Measurements from ENCODE around the gene ANKS3.

ANKS3 gene

DNA sequence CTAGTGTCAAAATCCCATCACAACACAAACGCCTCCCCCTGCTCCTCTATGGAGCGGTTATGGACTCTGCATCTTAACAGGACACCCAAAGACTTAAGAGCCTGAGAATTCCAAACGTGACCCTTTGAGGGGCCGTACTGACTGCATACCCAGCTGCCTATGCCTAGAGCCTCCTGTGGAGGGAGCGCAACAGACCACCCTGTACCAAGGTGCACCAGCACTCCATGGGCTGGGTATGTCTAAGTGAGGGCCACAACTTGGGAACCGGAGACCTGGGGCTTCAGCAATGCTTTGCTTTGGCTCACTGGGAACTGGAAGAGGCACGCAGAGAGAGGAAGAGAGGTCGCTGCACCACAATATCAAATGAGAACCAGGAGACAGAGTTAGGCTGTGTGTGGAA lies 5.4 kb downstream of the ANKS3 start:
- no peak for DNase-seq (ENCODE audit: low read depth in 4 of 4, low spot score in 1 of 4)

DNA sequence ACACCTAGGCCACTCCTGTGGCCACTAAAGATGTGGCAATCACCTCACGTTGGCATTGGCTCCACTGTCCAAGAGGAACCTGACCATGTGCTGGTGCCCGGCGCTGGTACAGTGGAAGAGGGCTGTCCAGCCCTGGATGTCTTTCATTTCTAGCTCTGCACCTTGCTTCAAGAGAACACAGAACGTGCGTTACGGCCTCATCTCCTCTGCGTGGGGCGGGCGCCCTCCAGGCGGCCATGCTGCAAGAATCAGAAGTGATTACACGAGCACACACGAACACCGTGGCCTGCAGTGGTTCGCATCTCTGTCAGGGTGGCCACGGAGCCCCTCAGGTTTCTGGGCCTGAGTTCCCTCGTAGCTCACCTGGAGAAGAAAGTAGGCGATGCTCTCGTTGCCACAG lies 7.5 kb downstream of the ANKS3 start:
- no peak for DNase-seq (ENCODE audit: low read depth in 4 of 4, low spot score in 1 of 4)

DNA sequence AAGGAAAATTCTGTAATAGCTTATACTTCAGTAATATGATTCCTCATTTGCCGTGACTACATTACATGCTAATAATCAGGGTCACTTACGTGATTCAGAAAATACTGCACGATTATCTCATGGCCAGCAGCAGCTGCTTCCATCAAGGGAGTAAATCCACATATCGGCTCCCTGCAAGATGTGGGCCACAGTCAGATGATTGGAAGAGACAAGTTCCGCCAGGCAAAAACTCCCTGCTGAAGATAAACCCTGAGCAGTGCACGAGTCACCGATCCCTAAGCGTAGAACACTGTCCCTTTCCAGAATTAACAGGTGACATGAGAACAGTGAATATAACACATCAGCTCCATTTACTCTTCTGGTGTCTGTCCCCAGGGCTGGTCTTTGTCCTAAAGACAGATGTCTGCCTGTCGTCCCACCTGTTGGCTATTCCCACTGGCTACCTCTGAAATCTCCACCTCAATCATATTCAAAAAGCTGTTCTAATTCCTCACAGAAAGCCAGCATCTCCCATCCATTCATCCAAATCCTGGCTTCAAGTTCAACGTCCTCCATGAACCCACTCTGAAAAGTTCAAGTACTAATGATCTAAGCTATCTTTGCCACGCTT lies 9.3 kb downstream of the ANKS3 start:
- no peak for DNase-seq (ENCODE audit: low read depth in 4 of 4, low spot score in 1 of 4)

DNA sequence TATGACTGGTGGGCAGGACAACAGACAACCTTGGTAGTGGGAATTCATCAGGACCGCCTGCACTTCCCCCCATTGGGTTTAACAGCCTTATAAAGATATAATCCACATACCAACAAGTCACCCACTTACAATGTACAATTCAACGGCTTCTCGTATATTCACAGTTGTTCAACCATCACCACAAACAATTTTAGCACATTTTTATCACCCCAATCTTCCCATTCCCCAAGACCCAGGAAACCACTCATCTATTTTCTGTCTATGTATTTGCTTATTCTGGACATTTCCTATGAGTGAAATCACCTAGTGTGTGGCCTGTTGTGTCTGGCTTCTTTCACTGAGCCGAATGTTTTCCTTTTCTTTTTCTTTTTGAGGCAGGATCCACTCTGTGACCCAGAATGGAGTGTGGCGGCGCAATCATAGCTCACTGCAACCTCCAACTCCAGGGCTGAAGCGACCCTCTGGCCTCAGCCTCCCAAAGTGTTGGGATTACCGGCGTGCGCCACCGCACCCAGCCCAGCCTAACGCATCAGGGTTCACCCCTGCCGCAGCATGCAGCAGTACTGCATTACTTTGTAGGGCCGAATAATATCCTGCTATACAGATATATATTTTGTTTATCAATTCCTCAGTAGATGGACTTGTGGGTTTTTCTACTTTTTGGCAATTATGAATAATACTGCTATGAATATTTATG lies 10.9 kb downstream of the ANKS3 start:
- DNase-seq (ENCODE audit: low read depth in 4 of 4, low spot score in 1 of 4): no peak

DNA sequence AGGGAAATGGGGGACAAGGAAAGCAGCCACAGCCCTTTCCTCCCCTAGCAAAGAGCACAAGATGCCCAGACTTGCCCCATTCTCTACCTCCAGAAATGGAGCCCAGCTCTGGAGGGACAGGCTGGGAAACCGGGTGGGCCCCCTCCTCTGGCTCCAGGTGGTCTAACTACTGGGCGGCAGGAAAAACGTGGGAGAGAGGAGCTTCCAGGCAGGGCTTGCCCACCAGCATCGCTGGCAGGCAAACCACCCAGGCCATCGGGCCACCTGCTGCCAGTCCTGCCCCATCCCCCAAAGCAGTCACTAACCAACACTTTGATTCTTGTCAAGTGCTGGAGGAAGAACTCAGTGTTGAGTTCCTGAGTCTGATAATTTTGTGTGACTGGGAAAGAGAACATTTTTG lies 15.6 kb downstream of the ANKS3 start:
- no peak for DNase-seq (ENCODE audit: low read depth in 4 of 4, low spot score in 1 of 4)

DNA sequence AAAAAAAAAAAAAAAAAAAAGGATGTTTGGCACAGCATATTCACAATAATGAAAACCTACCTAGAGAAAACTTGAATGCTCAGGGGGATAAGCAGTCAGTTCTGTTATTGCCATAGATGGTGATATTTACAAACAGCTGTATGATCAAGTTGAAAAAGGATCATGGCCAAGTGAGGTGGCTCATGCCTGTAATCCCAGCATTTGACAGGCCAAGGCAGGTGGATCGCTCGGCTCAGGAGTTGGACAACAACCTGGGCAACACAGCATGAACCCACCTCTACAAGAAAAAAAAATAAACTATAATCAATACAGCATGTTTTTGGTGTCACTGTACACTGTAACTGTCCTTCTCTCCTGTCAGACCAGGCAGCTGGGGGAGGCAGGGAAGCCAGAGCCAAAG lies 19.1 kb downstream of the ANKS3 start:
- DNase-seq (ENCODE audit: low read depth in 4 of 4, low spot score in 1 of 4): no peak

DNA sequence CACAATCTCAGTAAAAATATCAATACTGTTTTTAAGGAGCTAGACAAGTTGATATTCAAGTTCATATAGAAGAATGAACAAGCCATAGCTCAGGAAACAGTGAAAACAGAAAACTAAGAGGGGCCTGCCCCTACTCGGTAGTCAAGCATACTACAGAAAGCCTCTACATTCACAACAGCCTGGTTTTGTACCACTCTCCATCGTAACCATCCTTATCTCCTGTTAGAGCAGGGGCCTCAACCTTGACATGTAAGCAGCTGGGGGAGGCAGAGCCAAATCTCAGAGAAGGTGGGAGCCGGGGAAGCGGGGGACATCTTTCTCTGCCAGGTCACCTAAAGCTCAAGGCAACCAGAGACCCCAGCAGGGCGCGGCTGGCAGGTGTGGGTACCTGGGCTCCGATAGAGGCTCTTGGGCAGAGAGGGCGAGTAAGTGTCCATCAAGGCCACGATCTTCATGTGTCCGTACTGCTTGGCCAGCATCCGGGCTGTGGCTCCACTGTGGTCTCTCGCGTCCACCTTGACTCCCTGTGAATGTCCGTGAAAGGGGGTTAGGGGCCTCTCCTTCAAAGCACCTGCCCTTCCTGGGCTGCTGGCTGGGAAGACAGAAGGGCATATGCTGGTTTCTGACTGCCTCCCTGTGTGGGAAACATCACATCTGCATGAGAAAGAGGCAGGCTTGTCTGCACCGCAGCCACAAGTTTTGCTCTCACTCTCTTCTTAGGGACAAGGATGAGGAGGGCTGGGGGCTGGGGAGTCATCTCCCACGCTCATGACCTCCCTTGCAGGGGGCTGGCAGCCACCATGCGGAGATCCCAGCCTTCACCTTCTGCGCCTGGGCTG lies 20.2 kb downstream of the ANKS3 start:
- no peak for DNase-seq (ENCODE audit: low read depth in 4 of 4, low spot score in 1 of 4)

DNA sequence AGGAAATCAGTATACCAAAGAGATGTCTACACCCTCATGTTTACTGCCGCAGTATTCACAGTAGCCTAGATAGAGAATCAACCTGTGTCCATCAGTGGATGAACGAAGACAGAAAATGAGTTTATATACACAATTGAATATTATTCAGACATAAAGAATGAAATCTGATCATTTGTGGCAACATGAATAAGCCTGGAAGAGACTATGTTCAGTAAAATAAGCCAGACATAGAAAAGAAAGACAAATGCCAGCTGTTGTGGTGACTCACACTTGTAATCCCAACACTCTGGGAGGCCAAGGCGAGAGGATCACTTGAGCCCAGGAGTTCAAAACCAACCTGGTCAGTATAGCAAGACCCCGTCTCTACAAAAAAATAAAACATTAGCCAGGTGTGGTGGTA lies 24.6 kb downstream of the ANKS3 start:
- DNase-seq (ENCODE audit: low read depth in 4 of 4, low spot score in 1 of 4): no peak

DNA sequence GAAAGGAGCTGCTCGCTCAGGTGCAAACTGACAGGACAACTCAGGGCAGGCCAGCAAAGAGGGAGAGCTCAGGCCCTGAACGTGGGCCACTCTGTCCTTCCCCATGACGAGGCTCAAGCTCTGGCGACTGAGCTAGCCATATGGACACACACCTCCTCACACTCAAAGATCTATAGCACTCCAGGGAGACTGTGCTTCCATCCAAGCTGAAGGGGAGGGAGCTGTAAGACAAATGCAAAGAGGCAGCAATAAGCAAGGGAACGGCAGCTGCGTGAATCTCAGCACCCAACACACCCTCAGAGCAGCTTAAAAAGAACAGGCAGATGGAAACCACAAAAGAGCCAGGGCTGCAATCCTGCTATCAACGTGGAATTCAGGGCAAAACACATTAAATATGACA lies 27.2 kb downstream of the ANKS3 start:
- DNase-seq (ENCODE audit: low read depth in 4 of 4, low spot score in 1 of 4): no peak

DNA sequence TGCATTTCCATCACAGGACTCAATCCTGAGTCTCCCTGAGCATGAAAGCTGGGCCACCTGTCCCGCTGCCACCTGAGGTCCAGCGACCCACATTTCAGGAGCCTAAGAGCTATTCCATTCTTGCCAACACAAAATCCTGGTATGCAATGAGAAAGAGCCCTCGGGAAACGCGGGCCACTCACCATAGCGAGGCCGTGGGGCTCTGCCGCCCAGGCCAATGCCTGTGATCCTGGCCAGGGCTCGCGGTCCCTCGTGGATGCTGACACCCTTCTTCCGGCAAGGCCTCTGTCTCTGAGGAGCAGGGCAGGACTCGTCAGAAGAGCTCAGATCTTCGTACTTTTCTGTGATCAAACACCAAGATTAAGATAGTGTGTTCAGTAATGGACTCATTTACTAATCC lies 29.2 kb downstream of the ANKS3 start:
- DNase-seq (ENCODE audit: low read depth in 4 of 4, low spot score in 1 of 4): no peak

DNA sequence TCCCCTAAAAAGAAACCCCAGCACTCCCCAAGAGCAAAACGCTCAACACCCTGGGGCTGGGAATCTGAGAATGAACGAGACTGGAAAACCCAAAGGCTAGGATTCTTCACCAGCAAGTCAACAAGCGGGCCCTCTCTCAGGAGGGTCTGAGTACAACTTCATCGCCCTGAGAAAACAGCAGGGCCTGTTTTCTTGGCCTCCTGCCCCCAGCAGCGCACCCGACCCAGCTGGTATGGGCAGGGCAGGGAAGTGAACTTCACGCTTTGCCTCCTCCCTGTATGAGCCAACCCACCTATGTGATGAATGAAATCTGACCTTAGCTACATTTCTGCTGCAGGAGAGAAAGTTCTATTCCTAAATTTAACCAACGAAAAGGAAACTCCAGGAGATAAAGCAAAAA lies 29.6 kb downstream of the ANKS3 start:
- no peak for DNase-seq (ENCODE audit: low read depth in 4 of 4, low spot score in 1 of 4)

DNA sequence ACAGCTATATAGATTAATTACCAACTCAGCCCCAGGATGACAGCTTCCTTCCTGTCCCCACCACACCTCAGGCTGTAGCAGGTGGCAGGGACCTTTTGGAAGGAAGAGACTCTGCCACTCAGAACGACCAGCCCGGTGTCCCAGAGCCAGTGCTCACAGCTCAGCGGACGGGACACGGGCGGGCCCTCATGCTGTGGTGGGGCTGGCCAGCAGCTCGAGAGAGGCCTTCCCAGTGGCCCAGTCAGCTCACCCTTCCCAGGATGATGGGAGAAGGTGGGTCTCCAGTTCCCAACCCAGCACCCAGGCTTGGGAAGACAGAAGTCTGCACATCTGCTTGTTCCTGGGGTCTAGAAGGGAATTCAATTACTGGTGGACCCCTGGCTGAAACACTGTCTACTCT lies 30.2 kb downstream of the ANKS3 start:
- DNase-seq (ENCODE audit: low read depth in 4 of 4, low spot score in 1 of 4): no peak

DNA sequence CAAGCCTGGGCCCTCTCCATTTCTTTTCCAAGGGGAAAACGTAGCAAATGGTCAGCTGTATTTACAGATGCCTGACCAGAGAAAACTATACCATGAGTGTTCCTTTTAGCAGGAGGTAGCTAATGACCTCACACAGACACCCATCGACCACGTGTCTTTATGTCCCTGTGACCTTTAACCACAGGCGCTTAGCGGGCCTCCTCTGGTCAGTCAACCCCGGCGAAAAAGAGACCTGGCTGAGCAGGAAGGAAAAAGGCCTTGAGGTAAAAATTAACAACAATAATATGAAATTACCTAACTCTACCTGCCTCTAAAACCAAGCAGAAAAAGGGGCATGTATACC lies 31.6 kb downstream of the ANKS3 start:
- DNase-seq (ENCODE audit: low read depth in 4 of 4, low spot score in 1 of 4): no peak

DNA sequence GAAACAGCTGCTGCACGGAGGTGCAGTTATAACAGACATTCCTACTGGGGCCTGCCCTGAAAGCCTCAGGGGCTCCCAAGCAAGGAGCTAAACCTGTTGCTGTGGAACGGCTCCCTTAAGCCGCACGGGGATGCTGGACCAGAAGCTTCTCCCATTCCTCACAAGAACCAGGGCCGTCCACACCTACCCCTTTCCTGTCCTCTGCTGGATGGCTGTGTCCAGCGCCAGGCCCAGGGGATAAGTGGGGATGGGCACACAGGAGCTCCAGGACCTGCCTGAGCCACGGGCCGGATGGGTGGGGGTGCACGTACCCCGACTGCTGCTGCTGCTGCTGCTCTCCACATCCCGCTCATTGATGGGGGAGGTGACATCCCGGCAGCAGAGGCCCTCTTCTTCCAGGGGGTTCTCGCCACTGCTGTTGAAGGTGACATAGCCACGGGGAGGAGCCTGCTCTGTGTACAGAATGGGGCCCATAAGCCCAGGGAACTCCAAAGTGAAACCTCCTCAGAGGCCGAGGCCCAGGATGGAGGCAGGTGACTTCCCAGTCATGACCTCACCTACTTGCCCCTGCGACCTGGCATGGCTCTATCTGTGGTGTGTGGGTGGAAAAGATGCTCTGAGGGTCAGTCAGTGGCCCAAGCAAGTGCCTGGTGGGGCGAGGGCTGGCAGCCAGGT lies 32.1 kb downstream of the ANKS3 start:
- DNase-seq (ENCODE audit: low read depth in 4 of 4, low spot score in 1 of 4): no peak

DNA sequence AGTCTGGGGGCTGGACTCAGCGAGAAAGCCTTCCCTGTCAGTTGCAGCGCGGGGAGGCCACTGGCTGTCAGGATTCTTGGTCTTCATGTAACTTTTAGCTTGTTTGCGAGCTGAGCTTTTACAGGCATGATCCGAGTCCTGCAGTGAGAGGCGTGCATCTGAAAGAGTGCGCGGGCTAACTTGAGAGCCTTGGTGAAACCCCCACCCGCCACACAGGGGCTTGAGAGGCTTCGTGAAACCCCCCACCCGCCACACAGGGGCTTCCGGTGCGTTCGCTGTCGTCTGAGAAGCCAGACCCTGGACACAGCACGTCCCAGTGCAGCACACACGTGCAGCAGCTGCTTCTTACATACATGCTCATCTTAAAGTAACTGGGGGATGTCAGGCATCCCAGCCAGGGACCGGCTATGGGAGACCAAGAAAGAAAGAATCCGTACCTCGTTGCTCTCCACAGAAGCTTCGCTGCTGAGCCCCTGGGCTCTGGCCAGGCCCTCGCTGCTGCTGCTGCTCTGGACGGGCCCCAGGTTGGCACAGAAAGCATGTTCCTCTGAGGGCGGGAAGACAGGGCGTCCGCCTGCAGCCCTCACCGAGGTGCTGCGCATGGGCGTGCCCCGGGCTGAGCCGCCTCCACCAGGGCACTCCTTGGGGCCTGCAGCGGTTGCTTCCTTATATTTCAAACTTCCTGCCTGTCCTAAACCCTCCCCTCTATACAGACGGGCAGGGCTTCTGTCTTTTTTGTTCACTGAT lies 32.9 kb downstream of the ANKS3 start:
- DNase-seq (ENCODE audit: low read depth in 4 of 4, low spot score in 1 of 4): no peak

DNA sequence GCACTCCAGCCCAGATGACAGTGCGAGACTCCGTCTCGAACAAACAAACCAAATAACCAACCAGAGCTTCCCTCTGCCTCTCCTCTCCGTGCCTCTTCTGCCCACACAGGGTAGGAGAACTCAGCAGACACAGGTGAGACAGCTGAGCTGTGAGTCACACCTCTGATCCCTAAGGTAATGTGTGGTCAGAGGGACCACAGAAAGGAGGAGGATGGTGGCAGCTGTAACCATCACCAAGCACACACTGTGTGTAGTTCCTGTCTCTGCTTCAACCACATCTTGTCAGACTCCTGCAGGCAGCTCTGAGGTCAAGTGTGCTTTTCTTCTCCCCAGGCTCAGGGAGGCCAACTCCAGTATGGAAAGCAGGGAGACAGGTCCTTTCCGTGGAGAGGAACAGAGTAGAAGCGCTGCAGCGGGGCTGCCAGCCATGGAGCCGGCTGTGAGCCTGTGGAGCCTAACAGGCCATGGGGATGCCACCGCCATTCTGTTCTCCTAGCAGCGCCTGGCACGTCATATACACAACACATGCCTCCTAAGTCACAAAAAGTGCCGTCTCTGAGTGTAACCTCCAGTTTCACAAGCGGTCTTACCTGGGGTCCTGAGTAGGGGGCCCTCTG lies 33.6 kb downstream of the ANKS3 start:
- no peak for DNase-seq (ENCODE audit: low read depth in 4 of 4, low spot score in 1 of 4)

DNA sequence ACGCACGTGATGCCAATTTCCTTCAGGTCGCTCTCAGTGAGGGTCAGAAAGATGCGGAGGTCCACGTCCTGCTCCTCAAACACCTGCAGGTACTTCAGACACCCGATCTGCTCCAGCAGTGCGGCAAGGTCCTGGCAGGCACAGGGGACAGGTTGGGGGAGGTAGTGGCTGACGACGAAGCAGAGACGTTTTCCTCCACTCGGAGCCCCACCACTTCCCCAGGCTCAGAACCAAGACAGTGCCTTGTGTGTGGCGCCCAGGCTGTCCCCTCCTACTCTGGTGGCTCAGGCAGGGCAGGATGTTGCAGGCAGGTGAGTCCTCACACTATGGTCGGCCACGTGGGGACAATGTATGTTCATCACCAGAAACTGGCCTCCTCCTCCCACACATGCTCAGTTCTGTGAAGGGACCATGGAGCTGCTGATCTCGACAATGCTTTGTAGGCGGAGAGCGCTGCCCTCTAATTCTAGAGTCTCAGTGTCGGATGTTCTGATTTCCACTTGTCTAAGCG lies 35.0 kb downstream of the ANKS3 start:
- no peak for DNase-seq (ENCODE audit: low read depth in 4 of 4, low spot score in 1 of 4)

DNA sequence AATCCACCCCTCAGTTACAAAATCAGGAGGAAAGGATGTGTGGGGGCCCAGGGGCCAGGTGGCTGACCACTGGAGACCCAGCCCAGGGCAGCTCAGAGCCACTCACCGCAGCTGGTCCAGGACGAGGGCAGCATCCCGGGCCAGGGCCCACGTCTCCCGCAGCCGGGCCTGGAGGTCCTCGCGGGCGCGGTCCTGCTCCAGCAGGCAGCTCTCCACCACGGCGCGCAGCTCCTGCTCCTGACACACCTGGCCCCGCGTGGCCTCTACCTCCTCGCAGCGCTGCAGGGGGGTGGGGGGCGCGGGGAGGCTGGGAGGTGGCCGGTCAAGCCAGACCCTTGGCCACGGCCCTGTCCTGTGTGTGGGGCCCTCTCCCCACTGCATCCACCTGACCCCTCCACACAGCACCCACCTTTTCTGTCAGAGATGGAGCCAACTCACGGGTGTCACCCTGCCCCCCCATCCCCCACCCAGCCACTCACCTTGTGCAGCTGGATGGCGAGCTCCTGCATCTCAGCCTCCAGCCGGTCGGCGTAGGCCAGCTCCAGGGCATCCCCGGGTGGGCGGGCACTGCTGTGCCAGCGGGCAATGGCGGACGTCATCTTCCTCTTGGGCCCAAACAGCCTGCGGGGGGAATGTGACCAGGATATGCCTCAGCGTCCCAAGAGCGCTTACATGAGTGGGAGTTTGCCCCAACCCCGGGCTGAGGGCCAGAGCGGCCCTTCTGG lies 35.6 kb downstream of the ANKS3 start:
- no peak for DNase-seq (ENCODE audit: low read depth in 4 of 4, low spot score in 1 of 4)

DNA sequence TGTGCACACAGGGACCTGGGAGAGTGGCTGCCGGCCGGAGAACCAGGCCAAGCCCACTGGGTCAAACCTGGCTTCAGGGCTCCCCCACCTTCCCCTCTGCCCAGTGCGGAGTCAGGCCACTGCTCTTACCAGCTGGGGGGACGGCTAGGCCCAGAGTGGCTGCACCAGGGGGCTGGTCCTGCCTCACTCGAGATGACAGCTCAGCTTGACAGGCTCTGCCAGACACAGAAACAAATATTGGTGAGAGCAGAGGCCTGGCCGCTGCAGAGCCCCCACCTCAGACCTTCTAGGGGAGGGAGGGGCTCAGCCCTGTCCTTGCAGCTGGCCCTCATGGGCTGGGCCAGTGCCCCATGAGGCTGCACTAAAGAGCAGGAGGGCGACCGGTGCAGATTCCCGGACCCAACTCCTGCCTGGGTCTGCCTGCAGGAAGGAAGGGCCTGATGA lies 36.2 kb downstream of the ANKS3 start:
- no peak for DNase-seq (ENCODE audit: low read depth in 4 of 4, low spot score in 1 of 4)
